ENCODE data around the gene PIM1.
"Not testable (repeated sequence)": the region's sequence is repeated elsewhere in the genome, so short reads cannot be mapped to it uniquely, and the experiment has no call there.

DNA sequence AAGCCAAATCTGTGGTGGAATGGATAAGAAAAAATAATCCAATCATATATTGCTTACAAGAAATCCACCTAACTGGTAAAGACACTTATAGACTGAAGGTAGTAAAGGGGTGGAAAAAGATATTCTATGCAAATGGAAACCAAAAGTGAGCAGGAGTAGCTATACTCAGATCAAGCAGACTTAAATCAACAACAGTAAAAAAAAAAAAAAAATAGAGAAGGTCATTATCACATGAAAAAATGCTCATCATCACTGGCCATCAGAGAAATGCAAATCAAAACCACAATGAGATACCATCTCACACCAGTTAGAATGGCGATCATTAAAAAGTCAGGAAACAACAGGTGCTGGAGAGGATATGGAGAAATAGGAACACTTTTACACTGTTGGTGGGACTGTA, 24.9 kb downstream of the PIM1 start:
- not testable (repeated sequence) for TF ChIP-seq EZH2phosphoT487 (IDR thresholded peaks at IDR 0.05; ENCODE audit: low read length); EZH2 (optimal IDR thresholded peaks at IDR 0.05; ENCODE audit: low read depth, low read length)
- TF ChIP-seq, protein P1, sequence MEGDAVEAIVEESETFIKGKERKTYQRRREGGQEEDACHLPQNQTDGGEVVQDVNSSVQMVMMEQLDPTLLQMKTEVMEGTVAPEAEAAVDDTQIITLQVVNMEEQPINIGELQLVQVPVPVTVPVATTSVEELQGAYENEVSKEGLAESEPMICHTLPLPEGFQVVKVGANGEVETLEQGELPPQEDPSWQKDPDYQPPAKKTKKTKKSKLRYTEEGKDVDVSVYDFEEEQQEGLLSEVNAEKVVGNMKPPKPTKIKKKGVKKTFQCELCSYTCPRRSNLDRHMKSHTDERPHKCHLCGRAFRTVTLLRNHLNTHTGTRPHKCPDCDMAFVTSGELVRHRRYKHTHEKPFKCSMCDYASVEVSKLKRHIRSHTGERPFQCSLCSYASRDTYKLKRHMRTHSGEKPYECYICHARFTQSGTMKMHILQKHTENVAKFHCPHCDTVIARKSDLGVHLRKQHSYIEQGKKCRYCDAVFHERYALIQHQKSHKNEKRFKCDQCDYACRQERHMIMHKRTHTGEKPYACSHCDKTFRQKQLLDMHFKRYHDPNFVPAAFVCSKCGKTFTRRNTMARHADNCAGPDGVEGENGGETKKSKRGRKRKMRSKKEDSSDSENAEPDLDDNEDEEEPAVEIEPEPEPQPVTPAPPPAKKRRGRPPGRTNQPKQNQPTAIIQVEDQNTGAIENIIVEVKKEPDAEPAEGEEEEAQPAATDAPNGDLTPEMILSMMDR (IDR thresholded peaks at IDR 0.05; ENCODE audit: low read length) = not testable (repeated sequence)

All from MM.1S (cell line).